AG04450 (cell line): ENCODE measurements around the gene KCNMA1. TPM values are rescaled to one million over a fixed set of nuclear protein-coding genes. Genes with fewer than 3 reads are reported as not detected.

ENCODE experiments used
- CTCF ChIA-PET: fragments of 300-600, 350-600 bp; formaldehyde crosslinking; extraction: SDS; loops from one replicate; lab custom pipeline; 2022; ENCODE audit warnings: antibody characterized with exemption, inconsistent platforms; lab: Charles Lee
- POLR2A ChIA-PET: fragments of 350-600 bp; formaldehyde crosslinking; extraction: SDS; loops from one replicate; lab custom pipeline; 2021; ENCODE audit warnings: antibody characterized with exemption, inconsistent platforms; lab: Yijun Ruan, JAX
- DNase-seq: peaks from one replicate; pipeline ENCODE4 v3.0.0-alpha.2; 2011; ENCODE audit warnings: low read depth, low spot score
- H3K27ac ChIP-seq: one replicate; pipeline ENCODE4 v1.5.1; 2012; ENCODE audit warnings: low read depth, low read length, control low read depth
- H3K27me3 ChIP-seq: one replicate; pipeline ENCODE4 v1.6.0; 2012; ENCODE audit warnings: low read length; ENCODE audit not compliant: control insufficient read depth, insufficient read depth
- H3K4me3 ChIP-seq: 2 replicates; pipeline ENCODE4 v1.5.1; 2011; ENCODE audit warnings: mild to moderate bottlenecking, low read depth, low read length, control low read depth
- H3K9me3 ChIP-seq: 2 replicates; pipeline ENCODE4 v1.5.1; 2012; ENCODE audit warnings: low read length; ENCODE audit not compliant: control insufficient read depth, insufficient read depth
- polyA plus RNA-seq: library from polyadenylated mRNA; depleted of rRNA; stranded (reverse); fragments of >200 nt; gene quantifications from 2 replicates; pipeline ENCODE4 v1.2.3, GENCODE V29; 2011
- TF ChIP-seq, protein P1 (sequence below): IDR thresholded peaks from 2 replicates; pipeline ENCODE4 v1.5.1; 2011; ENCODE audit warnings: low read depth, low read length, control low read depth, inconsistent platforms

The KCNMA1 gene
- polyA plus RNA-seq, 1 experiment, result 58.8 TPM

DNA sequence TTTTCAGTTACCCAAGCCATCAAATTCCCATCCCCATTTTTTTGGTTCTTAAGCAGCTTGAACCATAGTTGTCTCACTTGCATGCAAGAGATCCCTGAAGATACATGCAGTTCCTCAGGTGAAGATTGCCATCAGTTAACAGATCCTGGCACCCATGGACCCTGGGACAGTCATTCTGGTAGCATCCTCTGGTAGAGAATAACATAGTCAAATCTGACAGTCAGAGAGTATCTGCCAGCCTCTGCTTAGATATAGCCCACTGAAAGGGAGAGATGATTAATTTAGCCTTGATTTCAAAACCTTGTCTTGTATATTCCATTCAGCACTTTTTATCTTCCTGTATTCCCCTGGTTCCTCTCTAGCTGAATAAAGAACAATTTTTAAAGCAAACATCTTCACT, 280.4 kb downstream of the KCNMA1 start:
- TF ChIP-seq, protein P1, sequence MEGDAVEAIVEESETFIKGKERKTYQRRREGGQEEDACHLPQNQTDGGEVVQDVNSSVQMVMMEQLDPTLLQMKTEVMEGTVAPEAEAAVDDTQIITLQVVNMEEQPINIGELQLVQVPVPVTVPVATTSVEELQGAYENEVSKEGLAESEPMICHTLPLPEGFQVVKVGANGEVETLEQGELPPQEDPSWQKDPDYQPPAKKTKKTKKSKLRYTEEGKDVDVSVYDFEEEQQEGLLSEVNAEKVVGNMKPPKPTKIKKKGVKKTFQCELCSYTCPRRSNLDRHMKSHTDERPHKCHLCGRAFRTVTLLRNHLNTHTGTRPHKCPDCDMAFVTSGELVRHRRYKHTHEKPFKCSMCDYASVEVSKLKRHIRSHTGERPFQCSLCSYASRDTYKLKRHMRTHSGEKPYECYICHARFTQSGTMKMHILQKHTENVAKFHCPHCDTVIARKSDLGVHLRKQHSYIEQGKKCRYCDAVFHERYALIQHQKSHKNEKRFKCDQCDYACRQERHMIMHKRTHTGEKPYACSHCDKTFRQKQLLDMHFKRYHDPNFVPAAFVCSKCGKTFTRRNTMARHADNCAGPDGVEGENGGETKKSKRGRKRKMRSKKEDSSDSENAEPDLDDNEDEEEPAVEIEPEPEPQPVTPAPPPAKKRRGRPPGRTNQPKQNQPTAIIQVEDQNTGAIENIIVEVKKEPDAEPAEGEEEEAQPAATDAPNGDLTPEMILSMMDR, result no peak

DNA sequence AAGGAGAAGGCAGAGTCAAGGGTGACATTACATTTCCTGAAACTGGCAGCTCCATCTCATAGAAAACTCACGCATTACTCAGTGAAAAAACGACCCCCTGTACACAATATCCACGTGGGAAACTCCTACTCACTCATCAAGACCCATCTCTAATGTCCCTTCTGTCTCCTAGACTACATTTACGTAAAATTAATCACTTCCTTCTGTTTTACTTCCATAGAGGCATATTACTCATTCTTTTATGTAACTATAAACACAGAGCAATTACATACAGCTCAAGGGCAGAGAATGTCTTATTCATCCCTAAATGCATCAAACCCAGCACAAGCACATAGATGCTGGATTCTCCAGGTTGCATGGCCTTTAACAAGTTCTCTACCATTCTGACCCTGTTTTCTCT, 281.8 kb downstream of the KCNMA1 start:
- DNase-seq, result peak; percentile 64
- Histone ChIP-seq H3K27ac (peak overlapping the region; percentile 43), H3K4me3 (no peak overlapping the region), H3K27me3 (no peaks in the 10 kb centered on the region), H3K9me3 (no peaks in the 10 kb centered on the region; the same call in 1 of the 2 replicates)
- ChIA-PET POLR2A (interaction anchor here (1.0 to 1.1 kb wide), 2 partner anchors 18 to 35 kb away, joined by 3 read pairs; no protein-coding TSS in a partner anchor), CTCF (interaction anchor here (1.2 to 2.6 kb wide), 3 partner anchors 72 to 285 kb away, joined by 3 to 11 read pairs (median 8); no protein-coding TSS in a partner anchor)
- TF ChIP-seq, protein P1, result no peak

More for the DNA sequence above, 280.4 kb downstream of the KCNMA1 start:
- H3K9me3 ChIP-seq, result peaks cover 9% of the 10 kb centered on the region
- POLR2A ChIA-PET, result interaction anchor here (1.0 to 1.1 kb wide), 2 partner anchors 26 to 32 kb away, joined by 3 read pairs; no protein-coding TSS in a partner anchor
- no peak for DNase-seq
- H3K27ac ChIP-seq, result peak overlapping the region; percentile 62
- H3K27me3 ChIP-seq, result no peaks in the 10 kb centered on the region
- CTCF ChIA-PET, result interaction anchor here (1.0 to 2.6 kb wide), 6 partner anchors 35 to 285 kb away, joined by 3 to 11 read pairs (median 4); no protein-coding TSS in a partner anchor
- no peak overlapping the region for H3K4me3 ChIP-seq

DNA sequence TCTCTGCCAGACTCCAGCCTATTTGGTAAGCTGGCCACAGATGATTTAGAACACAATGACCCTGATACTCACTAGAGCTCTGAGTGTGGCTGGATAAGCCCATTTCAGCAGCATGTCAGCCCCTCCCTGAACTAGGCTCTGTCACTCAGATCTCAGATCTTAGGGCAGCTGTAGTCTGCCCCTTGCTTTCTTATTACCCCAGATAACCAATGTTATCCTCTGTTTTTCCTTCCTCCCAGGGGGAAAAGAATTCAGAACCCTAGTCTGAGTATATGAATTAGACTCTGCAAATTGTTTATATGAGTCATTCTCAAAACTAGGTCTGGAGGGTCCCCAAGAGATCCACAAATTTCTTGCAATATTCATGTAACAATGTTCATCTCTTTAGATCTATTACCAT, 286.2 kb downstream of the KCNMA1 start:
- CTCF ChIA-PET, result interaction anchor here (0.6 kb wide), 1 partner anchor 55 kb away, joined by 15 read pairs; no protein-coding TSS in a partner anchor
- peak; percentile 20 for DNase-seq
- H3K27ac ChIP-seq, result peak overlapping the region; percentile 86
- H3K4me3 ChIP-seq, result no peak overlapping the region
- POLR2A ChIA-PET, result interaction anchor here (0.9 to 1.5 kb wide), 4 partner anchors 30 to 236 kb away, joined by 3 to 4 read pairs (median 4); no protein-coding TSS in a partner anchor
- no peaks in the 10 kb centered on the region for H3K27me3 ChIP-seq
- TF ChIP-seq, protein P1, result no peak
- no peaks in the 10 kb centered on the region; the same call in 1 of the 2 replicates for H3K9me3 ChIP-seq

DNA sequence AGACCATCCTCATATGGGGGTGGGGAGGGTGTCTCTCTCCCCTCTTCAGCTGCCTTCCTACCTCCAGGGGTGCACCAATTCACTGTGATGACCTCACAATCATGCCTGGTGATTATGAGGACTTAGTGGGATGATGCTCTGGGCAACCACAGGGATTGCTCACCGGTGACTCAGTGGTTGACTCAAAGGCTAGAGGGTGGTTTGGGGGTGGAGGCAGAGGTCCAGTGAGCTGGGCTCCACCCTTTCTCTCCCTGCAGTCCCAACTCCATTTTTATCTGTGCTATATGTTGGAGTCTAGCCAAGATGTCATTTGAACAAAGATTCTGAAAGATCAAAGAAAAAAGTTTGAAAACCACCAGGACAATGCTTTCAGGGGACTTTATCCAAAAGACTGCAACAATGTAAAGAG, 286.9 kb downstream of the KCNMA1 start:
- CTCF ChIA-PET, result no interaction called here
- peak overlapping the region; percentile 86 for H3K27ac ChIP-seq
- TF ChIP-seq, protein P1, result peak; percentile 38; the same call in 1 of the 2 replicates
- no peak overlapping the region for H3K4me3 ChIP-seq
- DNase-seq, result peak; percentile 97
- H3K27me3 ChIP-seq, result no peaks in the 10 kb centered on the region
- POLR2A ChIA-PET, result interaction anchor here (0.9 to 1.5 kb wide), 4 partner anchors 30 to 236 kb away, joined by 3 to 4 read pairs (median 4); no protein-coding TSS in a partner anchor
- no peaks in the 10 kb centered on the region; the same call in 1 of the 2 replicates for H3K9me3 ChIP-seq

DNA sequence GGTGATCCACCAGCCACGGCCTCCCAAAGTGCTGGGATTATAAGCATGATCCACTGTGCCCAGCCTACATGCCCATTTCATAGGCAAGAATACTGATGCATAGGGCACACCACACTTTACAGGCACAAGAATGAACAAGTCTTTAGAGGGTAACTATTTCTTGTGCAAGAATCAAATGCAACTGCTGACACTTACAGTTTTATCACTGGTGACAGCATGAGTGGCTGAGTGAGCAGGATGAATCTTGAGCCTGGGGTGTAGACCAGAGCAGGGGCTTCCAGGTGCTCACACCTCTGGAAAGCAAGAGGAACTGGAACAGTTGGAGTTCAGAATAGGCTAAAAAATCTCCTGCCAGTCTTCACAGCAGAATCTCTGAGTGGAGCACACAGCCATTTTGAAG, 287.5 kb downstream of the KCNMA1 start:
- Histone ChIP-seq H3K27ac (peak overlapping the region; percentile 86), H3K4me3 (no peak overlapping the region), H3K27me3 (no peaks in the 10 kb centered on the region), H3K9me3 (no peaks in the 10 kb centered on the region; the same call in 1 of the 2 replicates)
- POLR2A ChIA-PET, result interaction anchor here (1.0 to 1.1 kb wide), 2 partner anchors 29 to 37 kb away, joined by 4 read pairs; no protein-coding TSS in a partner anchor
- CTCF ChIA-PET, result no interaction called here
- DNase-seq, result no peak
- TF ChIP-seq, protein P1, result no peak
